HG03060 (cell line): ENCODE data around the gene PARVB.

Experiments used
- ATAC-seq: cut with Tn5 transposase; IDR thresholded peaks from one replicate; pipeline ENCODE4 v1.9.1; 2021; ENCODE audit warnings: low read depth, moderate number of reproducible peaks; ENCODE audit not compliant: unreplicated experiment

Gene PARVB

DNA sequence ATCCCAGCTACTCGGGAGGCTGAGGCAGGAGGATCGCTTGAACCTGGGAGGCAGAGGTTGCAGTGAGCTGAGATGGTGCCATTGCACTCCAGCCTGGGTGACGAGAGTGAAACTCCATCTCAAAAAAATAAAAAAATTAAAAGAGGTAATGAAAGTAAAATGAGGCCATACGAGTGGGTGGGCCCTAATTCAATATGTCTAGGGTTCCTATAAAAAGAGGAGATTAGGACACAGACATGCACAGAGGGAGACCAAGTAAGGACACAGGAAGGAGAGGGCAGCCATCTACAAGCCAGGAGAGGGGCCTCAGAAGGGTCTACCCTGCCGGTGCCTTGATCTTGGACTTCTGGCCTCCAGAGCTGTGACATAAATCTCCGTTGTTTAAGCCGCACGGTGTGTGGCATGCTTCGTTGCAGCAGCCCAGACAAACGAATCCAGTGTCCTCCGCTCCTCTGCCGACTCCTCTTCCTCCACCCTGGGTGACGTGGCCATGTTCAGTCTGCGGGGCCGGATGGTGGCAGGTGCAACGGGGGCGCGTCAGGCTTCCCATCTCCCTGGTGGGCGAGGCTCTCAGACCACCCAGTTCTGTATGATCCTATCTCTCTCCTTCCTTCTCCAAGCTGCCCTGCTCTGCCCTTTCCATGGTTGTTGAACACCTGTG lies 105.0 kb downstream of the PARVB start:
- ATAC-seq = no peak

DNA sequence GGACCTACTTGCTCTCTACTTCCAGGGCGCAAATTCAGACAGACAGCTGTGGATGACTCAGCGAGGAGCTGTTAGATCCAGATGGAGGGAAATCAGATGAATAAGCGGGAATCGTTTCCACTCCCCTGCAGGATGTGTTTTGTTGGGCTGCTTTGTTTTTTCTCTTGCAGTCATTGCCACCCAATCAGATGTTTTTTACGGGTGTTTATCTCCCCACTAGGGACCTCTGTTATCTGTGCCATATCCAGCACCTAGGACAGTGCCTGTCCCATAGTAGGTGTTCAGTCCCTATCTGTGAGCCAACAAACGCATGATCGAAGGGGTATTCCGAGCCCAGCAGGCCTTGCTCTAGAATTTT lies 105.5 kb downstream of the PARVB start:
- no peak for ATAC-seq

- ATAC-seq = no peak
Measured at GRCh38 chr22:44130076-44130711, 106.1 kb downstream of the PARVB start.

- no peak for ATAC-seq
Measured at GRCh38 chr22:44131412-44131811, 107.3 kb downstream of the PARVB start.

DNA sequence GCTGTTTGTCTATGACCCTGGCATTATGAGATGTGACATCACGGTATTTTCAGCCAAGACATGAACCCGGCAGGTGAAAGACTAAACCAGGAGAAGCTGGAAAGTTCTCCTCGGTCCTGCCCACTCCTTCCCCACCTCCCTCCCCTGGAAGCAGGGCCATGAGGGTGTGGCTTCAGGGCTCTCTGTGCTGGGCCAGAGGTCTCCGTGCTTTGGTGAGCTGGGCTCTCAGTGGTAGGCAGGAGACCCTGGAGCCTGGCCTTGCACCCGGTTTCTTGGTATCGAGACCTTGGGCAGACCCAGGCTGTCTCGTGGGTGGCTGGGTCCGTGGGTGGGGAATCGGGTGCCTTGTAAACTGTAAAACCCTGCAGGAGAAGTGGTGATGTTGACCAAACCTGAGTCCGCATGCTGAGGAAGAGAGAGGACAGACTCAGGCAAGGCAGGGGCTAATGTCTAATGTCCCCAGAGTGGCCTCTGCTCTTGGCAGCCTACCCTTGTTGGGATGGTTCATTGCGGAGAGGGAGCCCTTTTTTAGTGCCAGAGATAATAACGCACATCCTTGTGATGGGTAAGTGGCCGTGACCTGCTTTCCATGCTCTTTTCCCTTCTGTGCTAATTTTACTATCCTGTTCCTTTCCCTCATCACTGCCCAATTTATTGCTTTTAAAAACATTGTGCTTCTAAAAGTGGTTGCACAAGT lies 108.0 kb downstream of the PARVB start:
- no peak for ATAC-seq

DNA sequence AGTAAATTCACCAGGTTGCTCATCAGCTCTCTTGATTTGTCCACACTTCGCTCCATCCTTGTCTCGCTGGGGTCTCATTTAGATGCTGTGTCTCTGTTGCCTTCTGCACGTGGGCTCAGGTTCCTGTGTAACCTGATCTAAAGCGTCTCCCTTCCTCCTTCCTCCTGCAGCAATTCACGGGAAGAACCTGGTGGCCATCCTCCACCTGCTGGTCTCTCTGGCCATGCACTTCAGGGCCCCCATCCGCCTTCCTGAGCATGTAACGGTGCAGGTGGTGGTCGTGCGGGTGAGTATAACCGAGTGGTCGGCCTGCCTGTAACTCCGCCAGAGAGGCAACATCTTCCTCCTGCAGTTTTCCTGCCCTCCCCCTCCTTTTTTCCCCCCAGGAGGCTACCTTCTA lies 108.6 kb downstream of the PARVB start:
- no peak for ATAC-seq

DNA sequence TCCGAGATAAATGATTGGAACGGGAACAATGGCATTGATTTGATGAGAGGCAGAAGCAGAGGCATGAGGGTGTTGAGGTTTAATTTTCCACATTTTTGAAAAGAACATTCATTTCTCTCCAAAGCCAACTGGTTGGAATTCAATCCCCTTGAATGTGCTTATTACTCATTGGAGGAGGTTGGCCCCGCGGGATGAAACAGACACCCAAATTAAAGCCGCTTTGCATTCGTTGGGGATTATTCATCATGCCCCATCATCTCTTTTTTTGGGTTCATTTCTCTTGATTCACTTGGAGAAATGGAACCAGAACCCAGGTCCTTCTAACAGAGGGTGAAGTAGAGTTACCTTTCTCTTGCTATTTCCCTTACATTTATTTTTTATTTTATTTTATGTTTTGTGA lies 109.1 kb downstream of the PARVB start:
- no peak for ATAC-seq

DNA sequence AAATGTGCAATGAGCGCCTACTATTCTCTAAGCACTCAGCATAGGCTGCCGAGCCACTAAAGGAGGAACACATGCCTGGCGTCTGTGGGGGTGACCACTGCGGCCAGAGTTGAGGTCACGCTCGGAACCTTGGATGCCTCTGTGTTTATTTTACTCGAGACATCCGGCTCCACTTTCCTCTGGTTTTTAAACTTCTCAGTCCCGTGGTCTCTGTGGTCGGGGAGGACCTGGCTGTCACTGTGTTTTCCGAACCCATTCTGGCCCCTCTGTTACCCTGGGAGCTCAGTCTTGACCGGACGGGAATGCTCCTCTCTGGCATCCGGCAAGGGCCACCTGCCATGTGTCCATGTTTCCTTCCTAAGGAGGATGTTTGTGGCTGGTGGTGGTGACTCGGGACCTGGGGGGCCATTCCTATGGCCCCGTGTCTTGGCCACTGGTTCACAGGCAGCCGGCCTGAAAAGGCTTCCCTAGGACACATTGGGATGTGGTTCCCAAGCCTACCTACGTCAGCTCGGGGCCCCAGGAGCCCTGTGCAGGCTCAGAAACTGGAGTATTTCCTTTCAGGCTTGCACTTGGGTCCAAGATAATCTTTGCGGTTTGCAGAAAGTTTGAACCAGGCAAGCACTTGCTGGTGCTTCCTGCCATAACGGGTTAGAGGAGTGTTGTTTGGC lies 109.9 kb downstream of the PARVB start:
- ATAC-seq = no peak

GRCh38 chr22:44136112-44136511 lies 112.0 kb downstream of the PARVB start:
- ATAC-seq = no peak

DNA sequence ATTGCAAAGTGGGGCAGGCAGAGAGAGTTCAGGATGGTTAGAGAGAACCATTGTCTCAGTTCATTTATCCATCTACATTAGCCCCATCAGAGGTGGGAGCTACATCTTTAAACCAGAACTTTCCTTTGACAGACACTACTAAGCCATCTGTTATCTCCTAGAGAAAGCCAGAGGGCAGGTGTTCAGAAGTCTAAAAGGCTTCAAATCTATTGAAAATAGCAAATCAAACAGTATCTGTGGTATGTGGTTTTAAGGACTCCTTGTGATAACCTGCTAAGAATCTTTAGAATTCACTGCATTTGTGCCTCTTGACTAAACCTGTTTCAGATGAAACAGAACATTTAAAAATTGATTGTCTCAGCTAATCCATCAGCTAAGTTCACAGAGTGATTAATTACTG lies 112.7 kb downstream of the PARVB start:
- ATAC-seq = no peak

GRCh38 chr22:44137415-44137814 lies 113.3 kb downstream of the PARVB start:
- no peak for ATAC-seq

DNA sequence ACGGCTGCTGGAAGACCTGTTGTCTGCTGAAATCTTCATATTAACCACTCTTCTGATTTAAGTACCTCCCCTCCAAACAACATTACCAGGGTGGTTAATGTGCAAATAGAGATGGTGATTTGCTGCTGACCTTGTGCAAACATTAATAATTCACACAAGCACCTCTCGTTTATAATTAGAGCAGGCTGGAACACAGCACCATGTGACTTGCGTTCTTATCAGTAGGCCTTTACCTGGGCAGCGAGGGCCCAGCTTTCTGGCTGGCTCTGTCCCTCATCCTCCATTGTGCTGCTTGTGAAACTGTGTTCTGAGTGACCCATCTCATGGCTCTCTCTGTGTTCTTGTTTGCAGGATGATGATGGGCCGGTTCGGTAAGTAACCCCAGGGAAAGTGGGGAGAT lies 115.7 kb downstream of the PARVB start:
- ATAC-seq = no peak

DNA sequence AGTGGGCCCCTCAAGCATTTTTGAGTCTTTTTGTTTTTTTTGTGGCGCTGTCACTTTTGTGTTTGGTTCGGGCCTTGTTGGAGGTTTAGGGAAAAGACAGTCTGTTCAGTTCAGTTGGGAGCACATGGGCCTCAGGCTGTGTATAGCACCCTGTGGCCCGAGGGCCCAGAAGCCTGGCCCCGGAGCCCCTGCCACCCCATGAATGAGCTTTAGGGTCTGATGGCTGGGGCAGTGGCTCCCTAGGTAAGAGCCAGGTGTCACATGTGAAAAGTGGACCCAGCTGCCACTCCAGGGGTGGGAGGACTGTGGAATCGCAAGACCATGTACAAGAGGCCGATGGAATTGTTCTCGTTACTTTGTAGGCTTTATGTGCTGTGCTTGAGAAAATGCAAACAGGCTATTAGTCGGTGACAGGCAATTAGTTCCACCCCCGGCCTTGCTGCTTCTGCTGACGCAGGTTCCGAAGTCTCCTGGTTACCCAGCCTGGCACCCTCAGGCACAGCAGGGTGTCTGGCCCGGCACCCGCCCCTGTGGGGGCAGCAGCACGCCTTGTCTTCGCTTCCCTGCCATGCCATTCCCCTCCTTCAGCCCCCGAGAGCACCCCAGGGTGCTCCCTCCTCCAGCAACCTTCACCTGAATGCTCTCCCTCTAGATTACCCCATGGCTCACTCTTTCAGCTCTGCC lies 118.5 kb downstream of the PARVB start:
- no peak for ATAC-seq

DNA sequence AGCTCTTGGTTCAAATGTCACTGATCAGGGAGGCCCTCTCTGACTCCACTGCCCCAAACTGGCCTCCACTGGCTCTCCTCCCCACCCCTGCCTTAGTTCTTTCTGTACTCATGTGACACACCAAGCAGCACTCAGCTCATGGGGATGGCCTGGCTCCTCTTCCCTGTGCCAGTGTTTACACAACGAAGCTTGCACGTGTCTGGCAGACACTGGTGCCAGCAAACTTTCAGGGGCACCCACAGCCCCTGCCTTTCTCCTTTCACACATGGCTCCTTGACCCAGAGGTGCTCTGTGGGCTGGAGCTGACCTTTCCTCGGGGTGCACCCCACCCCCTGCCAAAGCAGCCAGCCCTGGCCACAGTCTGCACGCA lies 119.0 kb downstream of the PARVB start:
- no peak for ATAC-seq

DNA sequence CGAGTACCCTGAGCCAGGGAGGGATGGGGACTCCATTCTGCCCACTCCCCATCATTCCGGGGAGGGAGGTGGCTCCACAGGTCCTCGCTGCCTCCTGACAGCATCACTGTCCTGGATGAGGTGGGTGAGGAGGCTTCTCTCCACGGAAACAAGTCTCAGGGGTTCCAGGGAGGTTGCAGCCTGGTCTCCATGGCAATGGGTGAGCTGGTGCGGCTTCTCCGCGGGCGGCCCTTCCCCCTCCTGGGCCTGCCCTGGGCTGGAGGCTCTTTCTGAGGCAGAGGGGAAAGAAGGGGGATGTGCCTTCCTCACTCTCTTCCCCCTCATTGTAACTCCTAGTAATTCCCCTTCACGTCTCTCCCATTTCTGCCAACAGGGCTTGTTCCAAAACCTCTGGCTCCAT lies 119.5 kb downstream of the PARVB start:
- no peak for ATAC-seq

DNA sequence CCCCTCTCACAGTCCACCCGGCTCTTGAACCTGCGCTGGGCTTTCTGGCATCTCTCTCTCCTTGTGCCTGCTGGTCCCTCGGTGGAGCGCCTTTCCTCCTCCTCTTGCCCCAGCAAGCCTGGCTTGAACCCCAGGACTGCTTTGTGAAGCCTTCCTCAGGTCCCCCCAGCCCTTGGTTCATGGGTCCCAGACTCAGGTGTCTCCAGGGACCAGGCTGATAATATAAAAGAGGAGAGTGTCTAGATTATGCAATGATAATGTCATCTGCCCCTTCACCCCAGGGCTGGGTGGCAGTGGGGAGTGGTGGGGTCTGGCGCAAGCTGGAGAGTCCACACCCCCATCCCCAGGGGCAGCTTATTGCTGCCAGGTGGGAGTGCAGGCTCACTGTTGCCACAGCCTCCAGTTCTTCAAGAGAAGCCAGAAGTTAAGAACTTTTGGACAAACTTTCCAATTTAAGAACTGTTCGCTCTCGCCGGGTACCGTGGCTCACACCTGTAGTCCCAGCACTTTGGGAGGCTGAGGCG lies 120.0 kb downstream of the PARVB start:
- ATAC-seq = no peak

DNA sequence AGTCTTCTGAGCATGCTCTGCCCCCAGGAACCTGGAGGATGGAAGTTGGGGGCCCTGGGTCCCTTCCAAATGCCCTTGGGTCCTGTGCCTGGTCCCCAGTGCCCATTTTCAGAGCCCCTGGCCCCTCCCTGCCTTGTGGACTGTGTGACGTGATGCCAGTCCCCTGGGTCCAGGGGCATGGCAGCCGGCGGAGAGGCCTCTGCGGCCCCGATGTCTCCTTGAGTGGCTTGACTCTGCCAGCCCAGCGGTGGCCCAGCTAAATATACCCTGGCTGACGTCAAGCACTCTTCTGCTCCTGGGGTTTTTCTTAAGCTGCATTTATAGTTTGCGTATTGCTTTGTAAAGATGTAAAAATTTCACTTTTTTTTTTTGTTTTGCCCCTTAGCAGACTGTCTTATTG lies 121.4 kb downstream of the PARVB start:
- no peak for ATAC-seq

DNA sequence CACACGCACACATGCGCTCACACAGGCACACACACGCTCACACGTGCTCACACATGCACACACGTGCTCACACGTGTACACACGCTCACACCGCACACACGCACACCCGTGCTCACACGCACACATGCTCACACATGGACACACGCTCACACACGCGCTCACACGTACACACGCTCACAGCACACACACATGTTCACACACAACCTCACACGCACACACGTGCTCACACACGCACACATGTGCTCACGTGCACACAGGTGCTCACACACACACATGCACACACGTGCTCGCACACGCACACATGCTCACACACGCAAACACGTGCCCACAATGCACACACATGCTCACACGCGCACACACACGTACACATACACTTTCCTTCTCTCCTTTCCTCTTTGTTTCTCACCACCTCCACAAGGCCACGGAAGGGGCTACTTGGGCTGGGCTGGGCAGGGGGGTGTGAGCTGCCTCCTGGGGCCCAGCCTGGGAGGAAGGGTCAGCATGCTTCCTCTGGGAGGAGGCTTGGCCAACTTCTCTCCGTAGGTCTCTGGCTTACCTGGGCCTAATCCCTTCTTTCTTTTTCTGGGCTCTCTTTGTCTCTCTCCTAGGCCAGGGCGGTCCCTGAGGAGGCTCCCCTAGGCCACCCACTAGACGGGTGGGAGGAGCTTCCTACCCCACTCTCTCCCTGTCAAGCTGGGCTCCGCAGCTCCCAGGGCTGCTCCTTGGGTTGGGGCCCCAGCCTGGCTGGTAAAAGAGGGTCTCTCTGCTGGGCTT lies 122.2 kb downstream of the PARVB start:
- no peak for ATAC-seq

- no peak for ATAC-seq
Measured at GRCh38 chr22:44147008-44147645, 123.0 kb downstream of the PARVB start.
